NCI-H2196 (cell line): ENCODE measurements around the gene PLCH1.

Source experiments
- DNase-seq: peaks from one replicate; lab custom pipeline; 2025; ENCODE audit not compliant: unreplicated experiment; lab: John Stamatoyannopoulos, UW

The PLCH1 gene, protein sequence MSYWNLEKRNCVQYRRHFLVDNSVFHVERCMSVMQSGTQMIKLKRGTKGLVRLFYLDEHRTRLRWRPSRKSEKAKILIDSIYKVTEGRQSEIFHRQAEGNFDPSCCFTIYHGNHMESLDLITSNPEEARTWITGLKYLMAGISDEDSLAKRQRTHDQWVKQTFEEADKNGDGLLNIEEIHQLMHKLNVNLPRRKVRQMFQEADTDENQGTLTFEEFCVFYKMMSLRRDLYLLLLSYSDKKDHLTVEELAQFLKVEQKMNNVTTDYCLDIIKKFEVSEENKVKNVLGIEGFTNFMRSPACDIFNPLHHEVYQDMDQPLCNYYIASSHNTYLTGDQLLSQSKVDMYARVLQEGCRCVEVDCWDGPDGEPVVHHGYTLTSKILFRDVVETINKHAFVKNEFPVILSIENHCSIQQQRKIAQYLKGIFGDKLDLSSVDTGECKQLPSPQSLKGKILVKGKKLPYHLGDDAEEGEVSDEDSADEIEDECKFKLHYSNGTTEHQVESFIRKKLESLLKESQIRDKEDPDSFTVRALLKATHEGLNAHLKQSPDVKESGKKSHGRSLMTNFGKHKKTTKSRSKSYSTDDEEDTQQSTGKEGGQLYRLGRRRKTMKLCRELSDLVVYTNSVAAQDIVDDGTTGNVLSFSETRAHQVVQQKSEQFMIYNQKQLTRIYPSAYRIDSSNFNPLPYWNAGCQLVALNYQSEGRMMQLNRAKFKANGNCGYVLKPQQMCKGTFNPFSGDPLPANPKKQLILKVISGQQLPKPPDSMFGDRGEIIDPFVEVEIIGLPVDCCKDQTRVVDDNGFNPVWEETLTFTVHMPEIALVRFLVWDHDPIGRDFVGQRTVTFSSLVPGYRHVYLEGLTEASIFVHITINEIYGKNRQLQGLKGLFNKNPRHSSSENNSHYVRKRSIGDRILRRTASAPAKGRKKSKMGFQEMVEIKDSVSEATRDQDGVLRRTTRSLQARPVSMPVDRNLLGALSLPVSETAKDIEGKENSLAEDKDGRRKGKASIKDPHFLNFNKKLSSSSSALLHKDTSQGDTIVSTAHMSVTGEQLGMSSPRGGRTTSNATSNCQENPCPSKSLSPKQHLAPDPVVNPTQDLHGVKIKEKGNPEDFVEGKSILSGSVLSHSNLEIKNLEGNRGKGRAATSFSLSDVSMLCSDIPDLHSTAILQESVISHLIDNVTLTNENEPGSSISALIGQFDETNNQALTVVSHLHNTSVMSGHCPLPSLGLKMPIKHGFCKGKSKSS (N-terminal part only)

GRCh38 chr3:155744626-155745324, at the start of gene PLCH1:
Gene PLCH1, minus strand, starts transcription at chr3:155745071. Its CDS starts 40,847 bp downstream, at chr3:155704224.
- peak; percentile 78 for DNase-seq

DNA sequence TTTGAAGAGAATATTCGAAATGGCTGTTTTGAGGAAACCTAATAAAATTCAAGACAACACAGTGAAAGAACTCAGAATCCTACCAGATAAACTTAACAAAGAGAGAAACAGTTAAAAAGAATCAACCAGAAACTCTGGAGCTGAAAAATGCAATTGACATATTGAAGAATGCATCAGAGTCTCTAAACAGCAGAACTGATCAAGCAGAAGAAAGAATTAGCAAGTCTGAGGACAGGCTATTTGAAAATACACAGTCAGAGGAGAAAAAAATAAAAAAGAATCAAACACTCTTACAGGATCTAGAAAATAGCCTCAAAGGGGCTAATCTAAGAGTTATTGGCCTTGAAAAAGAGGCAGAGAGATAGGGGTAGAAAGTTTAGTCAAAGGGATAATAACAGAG, 47.7 kb upstream of the PLCH1 start:
- DNase-seq: no peak

GRCh38 chr3:155791190-155791589, 46.3 kb upstream of the PLCH1 start:
- no peak for DNase-seq

DNA sequence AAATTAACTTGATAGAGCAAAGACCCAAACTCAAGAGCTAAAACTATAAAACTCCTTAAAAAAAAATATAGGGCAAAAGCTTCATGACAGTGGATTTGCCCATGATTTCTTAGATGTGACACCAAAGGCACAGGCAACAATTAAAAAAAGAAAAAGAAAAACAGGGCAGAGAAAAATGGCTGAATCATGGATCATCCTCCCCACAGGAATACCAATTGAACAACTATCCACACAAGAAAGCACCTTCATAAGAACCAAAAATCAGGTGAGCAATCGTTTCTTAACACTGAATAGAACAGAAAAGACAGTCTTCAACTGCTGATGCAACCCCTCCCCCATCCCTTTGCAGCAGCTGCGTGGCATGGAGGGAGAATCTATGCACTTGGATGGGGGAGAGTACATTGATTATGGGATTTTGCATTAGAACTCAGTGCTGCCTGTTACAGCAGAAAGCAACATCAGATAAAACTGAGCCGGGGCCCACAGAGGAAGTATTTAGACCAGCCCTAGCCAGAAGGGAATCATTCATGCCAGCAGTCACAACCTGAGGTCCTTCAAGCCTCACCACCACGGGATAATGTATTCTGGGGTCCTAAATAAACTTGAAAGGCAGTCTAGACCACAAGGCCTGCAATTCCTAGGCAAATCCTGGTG, 45.5 kb upstream of the PLCH1 start:
- no peak for DNase-seq

DNA sequence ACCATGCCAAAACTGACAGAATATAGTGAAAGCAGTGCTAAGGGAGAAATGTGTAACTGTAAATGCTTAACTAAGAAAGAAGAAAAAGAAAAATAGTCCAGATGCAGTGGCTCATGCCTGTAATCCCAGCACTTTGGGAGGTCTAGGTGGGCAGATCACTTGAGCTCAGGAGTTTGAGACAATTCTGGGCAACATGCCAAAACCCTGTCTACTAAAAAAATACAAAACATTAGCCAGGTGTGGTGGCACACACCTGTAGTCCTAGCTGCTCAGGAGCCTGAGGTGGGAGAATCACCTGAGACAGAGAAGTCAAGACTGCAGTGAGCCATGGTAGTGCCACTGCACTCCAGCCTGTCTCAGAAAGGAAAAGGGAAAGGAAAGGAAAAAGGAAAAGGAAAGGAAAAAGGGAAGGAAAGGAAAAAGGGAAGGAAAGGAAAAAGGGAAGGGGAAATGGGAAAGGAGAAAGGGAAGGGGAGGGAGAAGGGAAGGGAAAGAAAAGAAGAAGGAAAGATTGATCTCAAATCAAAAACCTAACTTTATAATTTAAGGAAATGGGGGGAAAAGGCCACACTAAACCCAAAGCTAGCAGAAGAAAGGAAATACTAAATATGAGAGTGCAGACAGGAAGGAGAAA, 40.9 kb upstream of the PLCH1 start:
- DNase-seq: no peak

DNA sequence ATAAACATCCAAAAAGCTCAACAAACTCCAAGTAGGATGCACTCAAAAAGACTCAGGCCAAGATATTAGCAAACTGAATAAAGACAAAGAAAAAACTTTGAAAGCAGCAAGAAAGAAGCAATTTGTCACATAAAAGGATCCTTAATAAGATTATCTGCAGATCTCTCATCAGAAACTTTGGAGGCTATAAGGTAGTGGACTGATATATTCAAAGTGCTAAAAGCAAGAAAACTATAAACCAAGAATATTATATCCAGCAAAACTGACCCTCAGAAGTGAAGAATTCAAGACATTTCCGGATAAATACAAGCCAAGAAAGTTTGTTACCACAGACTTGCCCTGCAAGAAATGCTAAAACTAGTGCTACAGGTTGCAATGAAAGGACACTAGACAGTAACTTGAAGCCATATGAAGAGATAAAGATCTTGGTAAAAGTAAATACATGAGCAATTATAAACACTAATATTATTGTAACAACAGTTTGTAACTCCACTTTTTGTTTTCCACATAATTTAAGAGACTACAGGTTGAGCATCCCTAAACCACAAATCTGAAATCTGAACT, 37.6 kb upstream of the PLCH1 start:
- DNase-seq: no peak

GRCh38 chr3:155780291-155780690, 35.4 kb upstream of the PLCH1 start:
- no peak for DNase-seq

DNA sequence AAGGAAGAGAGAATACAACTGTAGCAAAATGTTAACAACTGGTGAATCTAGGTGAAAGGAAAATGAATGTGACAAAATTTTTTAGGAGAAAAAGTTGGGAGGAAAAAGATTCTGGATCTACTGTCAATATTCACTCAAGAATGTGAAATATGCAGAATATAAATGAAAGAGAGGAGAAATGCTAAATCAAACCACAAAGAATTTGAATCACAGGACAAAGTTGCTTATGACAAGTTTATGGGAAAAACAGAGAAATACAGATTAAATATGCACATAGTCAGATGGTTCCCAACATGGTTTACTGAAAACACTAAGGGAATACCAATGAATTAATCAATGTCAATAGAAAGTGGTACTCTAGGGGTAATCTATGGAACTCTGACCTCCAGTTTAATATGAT, 33.6 kb upstream of the PLCH1 start:
- DNase-seq: no peak

- DNase-seq: no peak
Measured at GRCh38 chr3:155772801-155773200, 27.9 kb upstream of the PLCH1 start.

DNA sequence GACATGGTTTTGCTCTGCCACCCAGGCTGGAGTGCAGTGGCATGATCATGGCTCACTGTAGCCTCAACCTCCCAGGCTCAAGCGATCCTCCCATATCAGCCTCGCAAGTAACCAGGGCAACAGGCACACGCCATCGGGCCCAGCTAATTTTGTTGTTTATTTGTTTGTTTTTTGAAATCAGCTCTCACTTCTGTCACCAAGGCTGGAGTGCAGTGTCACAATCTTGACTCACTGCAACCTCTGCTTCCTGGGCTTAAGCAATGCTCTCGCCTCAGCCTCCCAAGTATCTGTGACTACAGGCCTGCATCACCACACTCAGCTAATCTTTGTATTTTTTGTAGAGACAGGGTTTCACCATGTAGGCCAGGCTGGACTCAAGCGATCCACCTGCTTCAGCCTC, 26.3 kb upstream of the PLCH1 start:
- DNase-seq: no peak

DNA sequence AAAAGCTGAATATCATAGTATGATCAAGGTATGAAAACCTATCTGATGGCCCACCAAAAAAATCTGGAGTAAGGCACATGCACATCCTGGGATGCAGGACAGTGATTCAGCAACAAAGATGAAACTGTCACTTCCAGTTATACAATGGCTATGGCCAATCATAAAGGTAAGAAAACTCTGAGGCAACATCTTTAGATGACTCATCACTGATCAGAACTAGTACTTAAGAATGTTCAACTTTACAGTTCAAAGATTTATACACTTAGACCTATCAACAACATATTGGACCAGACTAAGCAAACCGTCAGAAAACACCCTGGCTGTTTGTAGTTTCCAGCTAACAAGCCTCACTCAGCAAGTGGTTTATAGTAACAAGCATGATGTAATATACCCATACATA, 21.3 kb upstream of the PLCH1 start:
- no peak for DNase-seq

DNA sequence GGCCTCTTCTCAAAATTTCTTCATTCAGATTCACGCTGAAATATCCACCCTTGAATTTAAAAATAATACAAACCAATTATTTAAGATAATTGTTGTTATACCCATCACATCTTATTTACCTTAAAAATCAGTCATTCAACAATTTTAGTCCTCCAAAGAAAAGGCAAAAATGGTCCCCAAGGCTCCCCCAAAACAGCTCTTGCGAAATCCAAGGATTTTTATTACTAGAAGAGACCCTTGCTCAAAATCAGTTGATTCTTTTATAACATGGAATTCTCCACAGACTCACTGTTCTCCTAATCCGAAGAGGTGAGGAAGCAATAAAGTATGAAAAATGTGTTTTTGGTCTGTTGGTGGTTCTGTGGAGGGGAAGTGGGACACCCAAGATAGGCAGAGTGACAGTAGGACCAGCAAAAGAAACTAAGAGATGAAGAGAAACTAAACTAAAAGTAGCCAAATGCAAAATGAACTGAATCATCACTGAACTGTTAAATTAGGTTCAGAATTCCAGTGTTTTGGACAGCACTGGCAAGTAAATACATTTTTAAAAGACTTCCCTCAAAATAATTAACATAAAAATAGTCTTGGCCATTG, 19.1 kb upstream of the PLCH1 start:
- DNase-seq: no peak

DNA sequence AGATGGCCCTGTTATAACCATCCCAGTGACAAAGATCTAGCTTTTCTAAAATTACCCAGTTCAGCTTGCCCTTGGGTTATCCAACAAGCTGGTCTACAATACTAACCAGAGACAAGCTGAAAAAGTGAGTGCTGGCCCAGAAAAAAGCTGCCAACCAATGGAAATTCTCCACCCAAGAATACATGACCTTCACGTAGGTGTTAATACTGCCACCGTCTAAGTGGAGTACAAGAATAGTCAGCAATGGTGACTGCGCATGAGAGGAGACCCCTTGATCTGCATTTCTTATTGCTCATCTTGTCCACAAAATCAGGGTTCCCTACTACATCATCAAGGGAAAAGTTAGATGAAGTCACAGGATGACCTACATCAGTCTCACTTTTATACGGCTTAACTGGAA, 15.8 kb upstream of the PLCH1 start:
- DNase-seq: no peak

DNA sequence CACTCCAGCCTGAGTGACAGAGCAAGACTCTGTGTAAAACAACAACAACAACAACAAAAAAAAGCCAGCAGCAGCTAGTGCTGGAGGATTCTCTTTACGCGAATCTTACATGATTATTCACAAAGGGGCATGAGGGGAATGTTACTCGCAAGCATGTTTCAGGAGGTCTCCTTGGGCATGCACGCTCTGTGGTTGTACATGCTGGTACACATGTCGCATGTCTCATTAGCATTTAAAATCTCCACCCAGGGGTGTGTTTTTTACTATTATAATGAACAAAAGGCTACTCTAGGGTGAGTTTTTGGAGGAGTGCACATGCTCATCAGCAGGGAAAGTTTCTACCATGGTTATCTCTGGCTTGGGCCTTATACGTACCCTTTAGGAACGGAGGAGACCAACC, 12.7 kb upstream of the PLCH1 start:
- DNase-seq: no peak

- DNase-seq: peak; percentile 52
Measured at GRCh38 chr3:155753038-155753639, 8.3 kb upstream of the PLCH1 start.

DNA sequence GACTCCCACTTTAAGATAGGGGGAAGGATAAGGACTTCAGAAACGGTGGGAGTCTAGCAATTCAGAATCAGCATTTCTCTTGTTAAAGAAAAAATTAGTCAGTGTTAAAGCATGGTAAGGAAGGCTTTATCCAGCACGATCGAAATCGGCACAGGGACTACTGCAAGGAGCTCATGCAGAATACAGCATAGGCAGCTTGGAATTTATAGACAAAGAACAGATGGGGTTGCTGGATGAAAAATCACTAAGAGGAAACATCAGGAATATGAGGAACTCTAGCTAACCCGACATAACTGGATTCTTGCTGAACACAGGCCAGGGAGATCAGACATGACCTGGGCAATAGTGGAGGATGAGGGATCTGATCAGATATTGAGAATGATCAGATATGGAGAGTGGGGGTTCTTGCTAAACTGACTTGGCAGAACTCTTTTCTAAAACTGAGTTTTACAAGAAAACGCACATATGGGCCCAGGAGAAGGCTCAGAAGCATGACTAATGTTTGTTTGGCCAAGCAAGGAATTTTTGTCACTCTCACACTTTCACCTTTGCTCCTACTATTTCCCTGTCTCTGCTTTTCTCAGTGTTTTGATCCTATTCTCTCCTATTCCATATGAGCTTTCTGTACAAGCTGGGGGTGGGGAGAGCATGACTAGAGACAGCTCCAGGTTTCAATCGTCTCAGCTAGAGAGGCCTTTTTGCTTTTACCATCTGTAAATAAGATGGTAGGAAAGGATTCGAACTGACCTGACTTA, 3.9 kb upstream of the PLCH1 start:
- DNase-seq: no peak

- DNase-seq: no peak
Measured at GRCh38 chr3:155747946-155748290, 3.0 kb upstream of the PLCH1 start.

- DNase-seq: no peak
Measured at GRCh38 chr3:155747286-155747945, 2.5 kb upstream of the PLCH1 start.
